SK-N-SH (cell line): ENCODE data around the gene LDB2. TPM values are rescaled to one million over a fixed set of nuclear protein-coding genes. Genes with fewer than 3 reads are reported as not detected.

ENCODE experiments used
- CTCF ChIA-PET: fragments of 300-600, 350-600 bp; formaldehyde crosslinking; extraction: SDS; loops from one replicate; lab custom pipeline; 2021; lab: Yijun Ruan, JAX
- POLR2A ChIA-PET: fragments of 350-600 bp; sonication (Branson Sonifier 250); formaldehyde crosslinking; extraction: SDS; loops from one replicate; lab custom pipeline; 2020; ENCODE audit warnings: antibody characterized with exemption, inconsistent platforms; lab: Yijun Ruan, JAX
- DNase-seq: peaks from one replicate; pipeline ENCODE4 v3.0.0; 2012
- H2AFZ ChIP-seq: fragments of 200-600 bp; sonication (generic); 2 replicates; pipeline ENCODE4 v1.8.1; 2016; ENCODE audit warnings: antibody characterized with exemption, mild to moderate bottlenecking, low read depth
- H3F3A ChIP-seq: fragments of 200-600 bp; sonication (generic); replicated peaks from 2 replicates; pipeline ENCODE3; 2016; ENCODE audit warnings: antibody characterized with exemption, mild to moderate bottlenecking; ENCODE audit not compliant: insufficient read depth
- H3K27ac ChIP-seq, 2 experiments: fragments of 200-500 bp in 1 of 2; fragments of 200-600 bp in 1 of 2; sonication (Bioruptor generic) in 1 of 2; sonication (generic), shearing (Covaris generic) in 1 of 2; 2 replicates each; pipeline versions ENCODE4 v1.5.1 to v1.6.1; 2014 to 2016; ENCODE audit warnings: low read depth in 2 of 2, inconsistent platforms in 1 of 2, low read length in 1 of 2, mild to moderate bottlenecking in 1 of 2, mixed read lengths in 1 of 2
- H3K27me3 ChIP-seq: fragments of 200-600 bp; sonication (generic), shearing (Covaris generic); 2 replicates; pipeline ENCODE4 v1.6.1; 2016; ENCODE audit warnings: mixed run types; ENCODE audit not compliant: insufficient read depth
- H3K36me3 ChIP-seq, 2 experiments: fragments of 200-500 bp in 1 of 2; fragments of 200-600 bp in 1 of 2; sonication (Bioruptor generic) in 1 of 2; sonication (generic) in 1 of 2; replicated peaks in 1 of 2; 2 replicates each; pipeline versions ENCODE3 to v1.5.1; 2014 to 2016; ENCODE audit warnings: low read length in 1 of 2, mild to moderate bottlenecking in 1 of 2; ENCODE audit not compliant: insufficient read depth in 2 of 2, control insufficient read depth in 1 of 2
- H3K4me1 ChIP-seq, 2 experiments: fragments of 200-500 bp in 1 of 2; fragments of 200-600 bp in 1 of 2; sonication (Bioruptor generic) in 1 of 2; sonication (generic), shearing (Covaris generic) in 1 of 2; 2 replicates each; pipeline versions ENCODE4 v1.5.1 to v1.6.1; 2014 to 2016; ENCODE audit warnings: low read depth in 1 of 2, low read length in 1 of 2, mixed run types in 1 of 2; ENCODE audit not compliant: insufficient read depth in 2 of 2, control insufficient read depth in 1 of 2
- H3K4me2 ChIP-seq: fragments of 200-600 bp; sonication (generic), shearing (Covaris generic); 2 replicates; pipeline ENCODE4 v1.6.1; 2017; ENCODE audit warnings: mixed run types
- H3K4me3 ChIP-seq, 2 experiments: fragments of 200-500 bp in 1 of 2; fragments of 200-600 bp in 1 of 2; sonication (Bioruptor generic) in 1 of 2; sonication (generic), shearing (Covaris generic) in 1 of 2; 2 replicates each; pipeline versions ENCODE4 v1.5.1 to v1.8.1; 2014 to 2016; ENCODE audit warnings: low read depth in 2 of 2, inconsistent platforms in 1 of 2, low read length in 1 of 2, mild to moderate bottlenecking in 1 of 2, mixed read lengths in 1 of 2, moderate library complexity in 1 of 2
- H3K79me2 ChIP-seq: fragments of 200-600 bp; sonication (generic); 2 replicates; pipeline ENCODE4 v1.8.1; 2017; ENCODE audit warnings: mild to moderate bottlenecking; ENCODE audit not compliant: insufficient read depth
- H3K9ac ChIP-seq: fragments of 200-600 bp; sonication (generic); 2 replicates; pipeline ENCODE4 v1.6.1; 2017; ENCODE audit warnings: mixed run types
- H3K9me2 ChIP-seq: fragments of 200-600 bp; sonication (generic); 2 replicates; pipeline ENCODE4 v1.6.1; 2017; ENCODE audit warnings: mixed run types
- H3K9me3 ChIP-seq: fragments of 200-600 bp; sonication (generic); 2 replicates; pipeline ENCODE4 v1.6.1; 2017; ENCODE audit warnings: mixed run types, mild to moderate bottlenecking, moderate library complexity
- H4K20me1 ChIP-seq: fragments of 200-600 bp; sonication (generic); 2 replicates; pipeline ENCODE4 v1.6.1; 2017; ENCODE audit warnings: mild to moderate bottlenecking, mixed run types; ENCODE audit not compliant: insufficient read depth
- CHD2 ChIP-seq: fragments of 150-350 bp; IDR thresholded peaks from 2 replicates; pipeline ENCODE4 v1.6.1; 2018; ENCODE audit warnings: low read length; ENCODE audit not compliant: partially characterized antibody
- CTCF ChIP-seq: fragments of 200-600 bp; sonication (generic); IDR thresholded peaks from 2 replicates; pipeline ENCODE4 v1.6.1; 2017; ENCODE audit warnings: antibody characterized with exemption, mild to moderate bottlenecking, moderate library complexity
- EZH2phosphoT487 ChIP-seq: fragments of 200-600 bp; sonication (generic); IDR thresholded peaks from 2 replicates; pipeline ENCODE4 v1.6.1; 2017; ENCODE audit warnings: low read depth, mixed run types, mild to moderate bottlenecking, antibody characterized with exemption, moderate library complexity, borderline replicate concordance
- IRF3 ChIP-seq: fragments of 150-350 bp; IDR thresholded peaks from 2 replicates; pipeline ENCODE4 v1.6.1; 2016; ENCODE audit warnings: mild to moderate bottlenecking, low read depth, low read length
- MEF2A ChIP-seq: IDR thresholded peaks from 2 replicates; pipeline ENCODE4 v1.4.0; 2012; ENCODE audit warnings: low read depth, borderline replicate concordance
- MXI1 ChIP-seq: IDR thresholded peaks from 2 replicates; pipeline ENCODE4 v1.6.1; 2012; ENCODE audit warnings: mild to moderate bottlenecking, low read depth, low read length, improper control_type of control experiment
- NRF1 ChIP-seq: IDR thresholded peaks from 2 replicates; pipeline ENCODE4 v1.6.1; 2012; ENCODE audit warnings: low read depth, mild to moderate bottlenecking, low read length
- PBX3 ChIP-seq: IDR thresholded peaks from 2 replicates; pipeline ENCODE4; 2012
- RAD21 ChIP-seq: IDR thresholded peaks from 2 replicates; pipeline ENCODE4 v1.6.1; 2012; ENCODE audit warnings: mild to moderate bottlenecking, low read length
- REST ChIP-seq: IDR thresholded peaks from 2 replicates; pipeline ENCODE4 v1.6.1; 2012; ENCODE audit warnings: mild to moderate bottlenecking, low read depth, low read length, moderate library complexity
- RFX5 ChIP-seq: IDR thresholded peaks from 2 replicates; pipeline ENCODE4 v1.6.1; 2012; ENCODE audit warnings: mild to moderate bottlenecking, improper control_type of control experiment, low read length
- SIN3A ChIP-seq: IDR thresholded peaks from 2 replicates; pipeline ENCODE4 v1.6.1; 2012; ENCODE audit warnings: low read depth, mild to moderate bottlenecking, low read length, moderate library complexity, borderline replicate concordance
- TEAD4 ChIP-seq: IDR thresholded peaks from 2 replicates; pipeline ENCODE4 v1.4.0; 2012; ENCODE audit warnings: mild to moderate bottlenecking, borderline replicate concordance; ENCODE audit not compliant: insufficient read depth
- USF1 ChIP-seq: IDR thresholded peaks from 2 replicates; pipeline ENCODE4 v1.4.0; 2012; ENCODE audit warnings: low read depth, borderline replicate concordance
- WGBS: methylation state at CpG from one replicate; pipeline ENCODE4 v1.1.6; 2017; ENCODE audit warnings: low lambda C conversion rate; 5-methylcytosine and 5-hydroxymethylcytosine counted together
- polyA plus RNA-seq, 3 experiments: library from polyadenylated mRNA; depleted of rRNA; stranded (reverse); fragments of >200 nt; gene quantifications; 2 replicates each; pipeline ENCODE4 v1.2.3, GENCODE V29; 2012

LDB2 gene
- polyA plus RNA-seq, 1 of the 3 experiments (the other 2 are of a cell fraction), result 11.0 TPM

- H2AFZ ChIP-seq, result no peak overlapping the region
- no peak overlapping the region for H3K4me3 ChIP-seq
- peak overlapping the region; percentile 53 to 54; a peak in 2 of 4 replicates for H3K27ac ChIP-seq
- H3K27me3 ChIP-seq, result no peaks in the 10 kb centered on the region
- ChIA-PET CTCF (interaction anchor here (1.4 to 1.5 kb wide), 2 partner anchors 34 to 563 kb away, joined by 4 read pairs; no protein-coding TSS in a partner anchor), POLR2A (no interaction called here)
- peaks cover 6 to 29% of the 10 kb centered on the region in 2 experiments for H3K4me1 ChIP-seq
- WGBS, result 82% methylated on average over 6 of the region's 6 CpGs
- H4K20me1 ChIP-seq, result no peaks in the 10 kb centered on the region
- H3K79me2 ChIP-seq, result no peaks in the 10 kb centered on the region
- no peaks in the 10 kb centered on the region for H3K36me3 ChIP-seq
- H3K9me3 ChIP-seq, result no peaks in the 10 kb centered on the region
- DNase-seq, result no peak
- TF ChIP-seq EZH2phosphoT487 (no peak), CTCF (no peak), RAD21 (no peak), PBX3 (no peak), SIN3A (no peak), TEAD4 (no peak), IRF3 (no peak), RFX5 (no peak), USF1 (no peak), REST (no peak), NRF1 (no peak), CHD2 (no peak), MXI1 (no peak), MEF2A (no peak)
- TF ChIP-seq, all 33 proteins: peak for 0
- peak overlapping the region; percentile 3; the same call in 1 of the 2 replicates for H3K4me2 ChIP-seq
- H3F3A ChIP-seq, result peaks cover 11% of the 10 kb centered on the region
- no peak overlapping the region for H3K9ac ChIP-seq
- H3K9me2 ChIP-seq, result no peaks in the 10 kb centered on the region
Measured at GRCh38 chr4:16760617-16761363, 137.7 kb downstream of the LDB2 start.
